GM12878 (cell line): ENCODE results near the gene HSPE1. TPM values are rescaled to one million over a fixed set of nuclear protein-coding genes. Genes with fewer than 3 reads are reported as not detected.

Experiments
- ATAC-seq: fragments of 200-7000 bp; cut with Tn5 transposase; 3 replicates; pipeline ENCODE4 v1.9.1; 2020; ENCODE audit warnings: mild to moderate bottlenecking, moderate library complexity
- BruUV-seq: library from RNA; stranded (reverse); fragments of 400-500 nt; replicated peaks from 2 replicates; lab custom pipeline; 2021; lab: Mats Ljungman, UMichigan
- CTCF ChIA-PET: fragments of 300-600 bp; sonication (Branson Sonifier 250); formaldehyde crosslinking; extraction: SDS; loops from one replicate; lab custom pipeline; 2021; ENCODE audit warnings: inconsistent platforms; lab: Yijun Ruan, JAX
- POLR2A ChIA-PET: fragments of 350-600 bp; formaldehyde crosslinking; extraction: SDS; loops from one replicate; lab custom pipeline; 2021; ENCODE audit warnings: inconsistent platforms; lab: Charles Lee
- RAD21 ChIA-PET: fragments of 300-600 bp; sonication (Branson Sonifier 250); formaldehyde crosslinking; loops from one replicate; lab custom pipeline; 2023; ENCODE audit warnings: antibody characterized with exemption; ENCODE audit not compliant: unreplicated experiment; lab: Charles Lee
- SMC1A ChIA-PET: fragments of 300-600 bp; sonication (Branson Sonifier 250); formaldehyde crosslinking; loops from one replicate; lab custom pipeline; 2023; ENCODE audit not compliant: unreplicated experiment, uncharacterized antibody; lab: Charles Lee
- DNase-seq: peaks from one replicate; pipeline ENCODE4 v3.0.0-alpha.2; 2011; ENCODE audit warnings: low read depth, low spot score
- FAIRE-seq: peaks from 3 replicates; lab custom pipeline; 2011; peaks lifted over from hg19 to GRCh38; lab: Jason Lieb, UNC
- H2AFZ ChIP-seq: 2 replicates; pipeline ENCODE4 v1.6.0; 2011; ENCODE audit warnings: low read depth, low read length, control low read depth; ENCODE audit not compliant: control insufficient read depth
- H3K27ac ChIP-seq: 2 replicates; pipeline ENCODE4 v1.5.1; 2011; ENCODE audit warnings: control low read depth; ENCODE audit not compliant: control insufficient read depth, insufficient read depth
- H3K27me3 ChIP-seq, 2 experiments: replicated peaks in 1 of 2; 2 replicates each; pipeline versions ENCODE4 v1.6.0 to v1.6.1; 2011; ENCODE audit warnings: low read length in 1 of 2; ENCODE audit not compliant: control insufficient read depth in 2 of 2, insufficient read depth in 2 of 2
- H3K36me3 ChIP-seq, 2 experiments: 2 replicates each; pipeline ENCODE4 v1.5.1; 2011; ENCODE audit warnings: low read length in 1 of 2; ENCODE audit not compliant: control insufficient read depth in 2 of 2, insufficient read depth in 2 of 2
- H3K4me1 ChIP-seq: 2 replicates; pipeline ENCODE4 v1.6.1; 2011; ENCODE audit warnings: mild to moderate bottlenecking, low read length, moderate library complexity, mixed read lengths; ENCODE audit not compliant: control insufficient read depth, insufficient read depth
- H3K4me2 ChIP-seq: 2 replicates; pipeline ENCODE4 v1.6.0; 2011; ENCODE audit warnings: control low read depth; ENCODE audit not compliant: control insufficient read depth, insufficient read depth
- H3K4me3 ChIP-seq: fragments of 200-600 bp; sonication (generic); 2 replicates; pipeline ENCODE4 v1.5.1; 2016
- H3K79me2 ChIP-seq: 2 replicates; pipeline ENCODE4 v1.6.0; 2011; ENCODE audit warnings: low read length; ENCODE audit not compliant: control insufficient read depth, insufficient read depth
- H3K9ac ChIP-seq: 2 replicates; pipeline ENCODE4 v1.8.0; 2011; ENCODE audit warnings: low read length, control low read depth, mixed read lengths; ENCODE audit not compliant: control insufficient read depth, insufficient read depth
- H3K9me3 ChIP-seq: replicated peaks from 3 replicates; pipeline ENCODE4 v1.5.1; 2011; ENCODE audit warnings: mild to moderate bottlenecking, low read length; ENCODE audit not compliant: control insufficient read depth, insufficient read depth
- H4K20me1 ChIP-seq: 2 replicates; pipeline ENCODE4 v1.6.0; 2011; ENCODE audit not compliant: control insufficient read depth, insufficient read depth
- ATF7 ChIP-seq: fragments of 450-650 bp; IDR thresholded peaks from 2 replicates; pipeline ENCODE4 v1.6.1; 2016; ENCODE audit warnings: low read depth, mild to moderate bottlenecking
- BACH1 ChIP-seq: fragments of 450-650 bp; IDR thresholded peaks from 2 replicates; pipeline ENCODE4 v1.6.1; 2017; ENCODE audit warnings: mild to moderate bottlenecking, borderline replicate concordance
- CBX3 ChIP-seq: fragments of 200-600 bp; sonication (generic); IDR thresholded peaks from 2 replicates; pipeline ENCODE4 v1.6.1; 2016; ENCODE audit warnings: low read depth, borderline replicate concordance
- CREB1 ChIP-seq: IDR thresholded peaks from 2 replicates; pipeline ENCODE4 v1.6.1; 2012; ENCODE audit warnings: low read depth, mild to moderate bottlenecking, inconsistent platforms
- CREM ChIP-seq: IDR thresholded peaks from 2 replicates; pipeline ENCODE4 v1.6.1; 2014; ENCODE audit warnings: antibody characterized with exemption, low read depth
- FOXM1 ChIP-seq: IDR thresholded peaks from 2 replicates; pipeline ENCODE4 v1.6.1; 2012; ENCODE audit warnings: low read depth, mild to moderate bottlenecking, inconsistent platforms, low read length, moderate library complexity
- HDAC6 ChIP-seq: fragments of 200-600 bp; sonication (generic); IDR thresholded peaks from one replicate; pipeline ENCODE4 v1.8.0; 2017; ENCODE audit warnings: antibody characterized with exemption; ENCODE audit not compliant: unreplicated experiment
- POLR2AphosphoS2 ChIP-seq: IDR thresholded peaks from 2 replicates; pipeline ENCODE4 v1.6.1; 2011; ENCODE audit warnings: low read depth, mild to moderate bottlenecking, low read length, improper control_type of control experiment, moderate library complexity
- POLR2AphosphoS5 ChIP-seq: IDR thresholded peaks from 2 replicates; pipeline ENCODE4 v1.6.1; 2011; ENCODE audit warnings: mild to moderate bottlenecking, low read length, inconsistent platforms
- RB1 ChIP-seq: fragments of 450-650 bp; formaldehyde crosslinking; IDR thresholded peaks from 2 replicates; pipeline ENCODE4 v1.6.1; 2017; ENCODE audit warnings: mild to moderate bottlenecking, borderline replicate concordance
- SMAD5 ChIP-seq: IDR thresholded peaks from 2 replicates; pipeline ENCODE4 v1.6.1; 2016; ENCODE audit warnings: antibody characterized with exemption, low read depth
- WRNIP1 ChIP-seq: IDR thresholded peaks from 2 replicates; pipeline ENCODE4 v1.6.1; 2011; ENCODE audit warnings: low read depth, low read length, improper control_type of control experiment, borderline replicate concordance
- ZNF384 ChIP-seq: IDR thresholded peaks from 2 replicates; pipeline ENCODE4 v1.6.1; 2012; ENCODE audit warnings: low read depth, mild to moderate bottlenecking, low read length, improper control_type of control experiment, borderline replicate concordance
- WGBS: methylation state at CpG from one replicate; pipeline ENCODE4 v1.1.6; 2016; ENCODE audit warnings: low lambda C conversion rate; ENCODE audit not compliant: insufficient replicate concordance, insufficient coverage; ENCODE audit errors: missing lambda C conversion rate; 5-methylcytosine and 5-hydroxymethylcytosine counted together
- in situ Hi-C: fragments of 300-500 bp; cut with MboI; formaldehyde crosslinking; loops from 9 replicates; pipeline ENCODE4 v1.14.3; 2018; ENCODE audit warnings: mixed read lengths
- intact Hi-C: fragments of 100-400 bp; cut with micrococcal nuclease; formaldehyde crosslinking; loops from one replicate; pipeline ENCODE4 v1.14.2; 2022; ENCODE audit not compliant: unreplicated experiment
- polyA plus RNA-seq, 11 experiments: library from polyadenylated mRNA; depleted of rRNA in 4 of 11; unstranded in 6 of 11; stranded (reverse) in 5 of 11; fragments of >200 nt; fragmentation: Nextera tagmentation in 4 of 11; fragmentation: Illumina TruSeq in 1 of 11; extraction: Ambion mirVana in 4 of 11; extraction: Trizol in 1 of 11; gene quantifications; 1 replicate in 1 of 11; 2 replicates in 10 of 11; pipeline versions ENCODE4 v1.2.1 to v1.2.3, GENCODE V29; 2011 to 2016; ENCODE audit warnings: inconsistent platforms in 2 of 11, missing spikeins in 2 of 11, low read depth in 1 of 11
- total RNA-seq, 4 experiments: library from RNA; depleted of rRNA in 3 of 4; stranded (reverse); fragments of >200 nt in 3 of 4; fragmentation: Illumina TruSeq in 1 of 4; extraction: Trizol in 1 of 4; gene quantifications; 2 replicates each; pipeline versions ENCODE4 v1.2.1 to v1.2.3, GENCODE V29; 2013 to 2021

Gene HSPE1
- total and polyA plus RNA-seq, 10 of the 15 experiments (the other 5 are each of a cell fraction or from before 2014, with no cell fraction given) = 180 to 1,096 (median 505) TPM

- DNase-seq = no peak
- no peak overlapping the region for H3K9ac ChIP-seq
- BruUV-seq = TSS peak; percentile 8
- POLR2A ChIA-PET = interaction anchor here (0.9 kb wide), 1 partner anchor 55 kb away, joined by 3 read pairs; the partner anchor contains the start of gene MOB4
- 0 out of 2 replicates have a peak, but pooled peaks cover 3% of the 10 kb centered on the region for H4K20me1 ChIP-seq
- H2AFZ ChIP-seq = no peak overlapping the region
- FAIRE-seq = no peak
- H3K9me3 ChIP-seq = no peaks in the 10 kb centered on the region
- RAD21 ChIA-PET = no interaction called here
- in situ Hi-C loops = no loop called here
- SMC1A ChIA-PET = no interaction called here
- no peak overlapping the region for H3K4me2 ChIP-seq
- CTCF ChIA-PET = no interaction called here
- H3K36me3 ChIP-seq = peaks cover 4 to 21% of the 10 kb centered on the region in 2 experiments; a peak in 3 of 4 replicates
- no peaks in the 10 kb centered on the region for H3K27me3 ChIP-seq
- no peaks in the 10 kb centered on the region for H3K4me1 ChIP-seq
- H3K27ac ChIP-seq = no peak overlapping the region
- H3K4me3 ChIP-seq = no peak overlapping the region
- no peak for ATAC-seq
- TF ChIP-seq CREB1 (no peak), WRNIP1 (no peak), ZNF384 (no peak), POLR2AphosphoS5 (no peak), FOXM1 (no peak), SMAD5 (no peak), HDAC6 (no peak), CBX3 (no peak), CREM (no peak), ATF7 (no peak), RB1 (no peak), POLR2AphosphoS2 (no peak), BACH1 (no peak)
- intact Hi-C loops = no loop called here
- H3K79me2 ChIP-seq = peaks cover 26% of the 10 kb centered on the region
- 67% methylated on average over 2 of the region's 2 CpGs for WGBS
Measured at GRCh38 chr2:197461057-197461456, 39.1 kb upstream of the HSPE1 start.
